Endothelial cell (in vitro differentiated cells): ENCODE measurements around the gene TM7SF2. TPM values are rescaled to one million over a fixed set of nuclear protein-coding genes. Genes with fewer than 3 reads are reported as not detected.
"Not testable (repeated sequence)": the region's sequence is repeated elsewhere in the genome, so short reads cannot be mapped to it uniquely, and the experiment has no call there.

Experiments used
- DNase-seq: peaks from one replicate; pipeline ENCODE4 v3.0.0; 2021; ENCODE audit warnings: low spot score
- H3K27ac Mint-ChIP-seq: one replicate; pipeline ENCODE4 v1.8.0; 2021; ENCODE audit warnings: mixed read lengths, inconsistent platforms; ENCODE audit not compliant: unreplicated experiment
- H3K27me3 Mint-ChIP-seq: one replicate; pipeline ENCODE4 v1.8.0; 2021; ENCODE audit warnings: mild to moderate bottlenecking, moderate library complexity, mixed read lengths, inconsistent platforms; ENCODE audit not compliant: unreplicated experiment
- H3K36me3 Mint-ChIP-seq: one replicate; pipeline ENCODE4 v1.8.0; 2021; ENCODE audit warnings: mild to moderate bottlenecking, low read depth, mixed read lengths, inconsistent platforms; ENCODE audit not compliant: unreplicated experiment
- H3K4me1 Mint-ChIP-seq: one replicate; pipeline ENCODE4 v1.8.0; 2021; ENCODE audit warnings: mild to moderate bottlenecking, mixed read lengths, inconsistent platforms; ENCODE audit not compliant: unreplicated experiment
- H3K4me3 Mint-ChIP-seq: one replicate; pipeline ENCODE4 v1.8.0; 2021; ENCODE audit warnings: mild to moderate bottlenecking, mixed read lengths, inconsistent platforms; ENCODE audit not compliant: unreplicated experiment
- H3K9me3 Mint-ChIP-seq: one replicate; pipeline ENCODE4 v1.8.0; 2021; ENCODE audit warnings: mixed read lengths, inconsistent platforms; ENCODE audit not compliant: unreplicated experiment
- total RNA-seq: library from RNA; stranded (reverse); fragmentation: NEBNext Ultra II Directional; extraction: Animal tissue kit (Norgen Biotek cat#: 25700); gene quantifications from one replicate; pipeline ENCODE4 v1.2.1, GENCODE V29; 2021; ENCODE audit not compliant: unreplicated experiment
- TF ChIP-seq, protein P1 (sequence below): fragments of 200-600 bp; sonication (generic); IDR thresholded peaks from one replicate; pipeline ENCODE4 v1.5.0; 2021; ENCODE audit warnings: antibody characterized with exemption; ENCODE audit not compliant: unreplicated experiment

The TM7SF2 gene
- total RNA-seq, 1 donor from 2014 or later, result 35.6 TPM

DNA sequence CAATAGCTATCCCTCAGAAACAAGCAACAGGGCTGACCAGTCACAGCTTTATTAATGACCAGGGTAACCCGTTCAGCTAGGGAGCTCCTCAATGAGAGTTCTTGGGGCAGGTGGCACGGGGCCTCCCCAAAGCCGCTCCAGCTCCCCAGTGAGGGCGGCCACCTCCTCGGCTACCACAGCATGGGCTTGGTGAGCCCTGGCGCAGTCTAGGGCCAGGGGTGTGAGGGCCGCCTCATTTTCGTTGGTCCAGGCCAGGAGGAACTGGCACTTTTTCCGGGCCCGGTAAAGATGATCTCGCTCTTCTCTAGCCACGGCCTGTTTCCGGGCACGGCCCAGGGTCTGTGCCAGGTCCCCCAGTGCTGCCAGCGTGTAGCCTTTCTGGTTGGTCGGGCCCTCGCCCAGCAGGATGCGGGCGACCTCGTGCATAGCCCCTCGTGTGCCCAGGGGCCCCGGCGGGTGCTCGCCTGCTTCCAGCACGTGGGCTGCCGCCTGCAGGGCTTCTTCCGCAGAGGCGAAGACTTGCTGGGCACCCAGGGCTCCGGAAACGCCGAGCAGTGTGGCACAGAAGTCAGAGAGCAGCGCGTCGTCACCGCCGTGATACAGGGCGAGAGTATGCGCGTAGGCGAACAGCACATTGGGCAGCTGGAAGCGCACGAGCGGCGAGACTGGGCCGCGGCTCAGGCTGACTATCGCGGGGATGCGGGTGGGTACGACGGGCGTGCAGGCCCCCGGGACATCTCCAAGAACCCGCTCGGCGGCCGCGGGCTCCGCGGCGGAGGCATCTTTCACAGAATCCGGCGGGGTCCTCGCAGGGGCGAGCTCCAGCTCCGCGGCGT is 4.9 kb downstream of the TM7SF2 start:
- Mint-ChIP-seq H3K27me3 (peaks cover 28% of the 10 kb centered on the region), H3K36me3 (peaks cover 32% of the 10 kb centered on the region), H3K27ac (no peak overlapping the region), H3K9me3 (no peaks in the 10 kb centered on the region), H3K4me3 (peak overlapping the region; percentile 88), H3K4me1 (peaks cover 20% of the 10 kb centered on the region)
- DNase-seq, result peak; percentile 34
- TF ChIP-seq, protein P1, sequence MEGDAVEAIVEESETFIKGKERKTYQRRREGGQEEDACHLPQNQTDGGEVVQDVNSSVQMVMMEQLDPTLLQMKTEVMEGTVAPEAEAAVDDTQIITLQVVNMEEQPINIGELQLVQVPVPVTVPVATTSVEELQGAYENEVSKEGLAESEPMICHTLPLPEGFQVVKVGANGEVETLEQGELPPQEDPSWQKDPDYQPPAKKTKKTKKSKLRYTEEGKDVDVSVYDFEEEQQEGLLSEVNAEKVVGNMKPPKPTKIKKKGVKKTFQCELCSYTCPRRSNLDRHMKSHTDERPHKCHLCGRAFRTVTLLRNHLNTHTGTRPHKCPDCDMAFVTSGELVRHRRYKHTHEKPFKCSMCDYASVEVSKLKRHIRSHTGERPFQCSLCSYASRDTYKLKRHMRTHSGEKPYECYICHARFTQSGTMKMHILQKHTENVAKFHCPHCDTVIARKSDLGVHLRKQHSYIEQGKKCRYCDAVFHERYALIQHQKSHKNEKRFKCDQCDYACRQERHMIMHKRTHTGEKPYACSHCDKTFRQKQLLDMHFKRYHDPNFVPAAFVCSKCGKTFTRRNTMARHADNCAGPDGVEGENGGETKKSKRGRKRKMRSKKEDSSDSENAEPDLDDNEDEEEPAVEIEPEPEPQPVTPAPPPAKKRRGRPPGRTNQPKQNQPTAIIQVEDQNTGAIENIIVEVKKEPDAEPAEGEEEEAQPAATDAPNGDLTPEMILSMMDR, result no peak

DNA sequence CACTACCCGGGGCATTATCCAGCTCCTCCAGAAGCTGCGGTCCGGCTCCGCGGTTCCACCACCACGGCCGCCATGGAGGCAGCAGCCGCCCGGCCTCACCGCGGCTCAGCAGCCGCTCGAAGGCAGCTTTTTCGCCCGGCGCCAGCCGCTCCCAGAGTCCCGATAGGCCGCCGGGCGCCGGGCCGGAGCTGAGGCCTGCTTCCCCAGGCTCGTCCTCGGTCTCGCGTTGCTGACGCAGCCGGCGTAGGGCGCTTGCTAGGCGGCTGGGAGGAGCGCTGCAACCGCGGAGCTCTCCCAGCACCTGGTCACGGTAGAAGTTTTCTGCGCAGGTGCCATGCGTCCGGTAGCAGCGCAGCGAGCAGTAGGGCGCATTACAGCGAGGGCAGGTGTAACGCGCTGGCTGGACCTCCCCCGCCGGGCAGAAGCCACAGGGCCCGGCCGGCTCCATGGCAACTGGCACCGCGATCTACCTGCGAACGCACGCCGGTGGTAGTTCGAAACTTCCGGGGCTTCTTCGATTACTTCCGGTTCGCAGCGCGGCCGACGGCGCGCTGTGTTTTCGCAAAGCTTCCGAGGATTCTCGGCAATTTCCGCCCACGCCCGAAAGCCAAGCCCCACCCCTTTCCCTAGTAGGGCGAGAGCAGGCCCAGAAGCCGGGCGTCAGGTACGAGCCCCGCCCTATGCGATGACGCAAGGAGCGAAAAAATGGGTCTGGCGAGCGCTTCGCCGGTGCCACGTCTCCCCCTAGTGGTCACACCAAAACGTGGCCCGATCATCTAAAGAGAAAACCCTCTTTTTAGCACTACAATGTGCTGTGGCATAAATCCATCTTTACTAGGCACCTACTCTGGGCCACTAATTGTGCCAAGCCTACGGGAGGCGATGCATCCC is 5.8 kb downstream of the TM7SF2 start, which contains the start of gene ZNHIT2:
Gene ZNHIT2, minus strand, starts transcription at position 496 of the 891 bp plus-strand sequence. Its CDS starts 48 bp downstream, at position 448.
- H3K27ac Mint-ChIP-seq, result peak within 1 kb of the TSS; percentile 77
- TF ChIP-seq, protein P1, result peak; percentile 95

DNA sequence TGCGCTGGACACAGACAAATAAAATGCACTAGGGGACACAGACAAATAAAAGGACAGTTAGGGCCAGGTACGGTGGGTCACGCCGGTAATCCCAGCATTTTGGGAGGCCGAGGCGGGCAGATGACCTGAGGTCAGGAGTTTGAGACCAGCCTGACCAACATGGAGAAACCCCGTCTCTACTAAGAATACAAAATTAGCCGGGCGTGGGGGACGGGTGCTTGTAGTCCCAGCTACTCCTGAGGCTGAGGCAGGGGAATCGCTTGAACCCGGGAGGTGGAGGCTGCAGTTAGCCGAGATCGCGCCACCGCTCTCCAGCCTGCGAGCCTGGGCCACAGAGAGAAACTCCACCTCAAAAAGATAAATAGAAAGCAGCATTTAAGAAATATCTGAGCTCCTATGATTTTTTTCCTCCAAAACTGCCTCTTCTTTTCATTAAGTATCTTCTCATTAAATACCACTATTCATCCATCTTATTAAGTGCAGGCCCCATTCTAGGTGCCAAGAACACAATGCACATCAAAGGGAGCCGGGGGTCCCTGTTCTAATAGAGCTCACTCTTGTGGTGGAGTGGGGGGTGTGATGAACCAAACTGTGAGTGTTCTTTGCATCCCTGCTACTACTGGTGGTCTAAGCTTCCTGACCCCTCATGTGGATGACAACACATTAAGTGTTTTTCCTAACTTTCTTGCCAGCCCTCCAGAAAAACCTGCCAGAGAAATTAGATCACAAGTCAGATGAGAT is 6.6 kb downstream of the TM7SF2 start:
- peaks cover 27% of the 10 kb centered on the region for H3K4me1 Mint-ChIP-seq
- TF ChIP-seq, protein P1, result peak; percentile 52
- peaks cover 29% of the 10 kb centered on the region for H3K27me3 Mint-ChIP-seq
- DNase-seq, result no peak
- H3K9me3 Mint-ChIP-seq, result no peaks in the 10 kb centered on the region
- H3K27ac Mint-ChIP-seq, result peak overlapping the region; percentile 77
- H3K4me3 Mint-ChIP-seq, result peak overlapping the region; percentile 87
- peaks cover 34% of the 10 kb centered on the region for H3K36me3 Mint-ChIP-seq

More for the DNA sequence above, 5.8 kb downstream of the TM7SF2 start, which contains the start of gene ZNHIT2:
- no peaks in the 10 kb centered on the region for H3K9me3 Mint-ChIP-seq
- H3K27me3 Mint-ChIP-seq, result peaks cover 32% of the 10 kb centered on the region
- peak; percentile 98 for DNase-seq
- H3K4me1 Mint-ChIP-seq, result peaks cover 28% of the 10 kb centered on the region
- H3K36me3 Mint-ChIP-seq, result peaks cover 35% of the 10 kb centered on the region
- peak within 1 kb of the TSS; percentile 88 for H3K4me3 Mint-ChIP-seq

DNA sequence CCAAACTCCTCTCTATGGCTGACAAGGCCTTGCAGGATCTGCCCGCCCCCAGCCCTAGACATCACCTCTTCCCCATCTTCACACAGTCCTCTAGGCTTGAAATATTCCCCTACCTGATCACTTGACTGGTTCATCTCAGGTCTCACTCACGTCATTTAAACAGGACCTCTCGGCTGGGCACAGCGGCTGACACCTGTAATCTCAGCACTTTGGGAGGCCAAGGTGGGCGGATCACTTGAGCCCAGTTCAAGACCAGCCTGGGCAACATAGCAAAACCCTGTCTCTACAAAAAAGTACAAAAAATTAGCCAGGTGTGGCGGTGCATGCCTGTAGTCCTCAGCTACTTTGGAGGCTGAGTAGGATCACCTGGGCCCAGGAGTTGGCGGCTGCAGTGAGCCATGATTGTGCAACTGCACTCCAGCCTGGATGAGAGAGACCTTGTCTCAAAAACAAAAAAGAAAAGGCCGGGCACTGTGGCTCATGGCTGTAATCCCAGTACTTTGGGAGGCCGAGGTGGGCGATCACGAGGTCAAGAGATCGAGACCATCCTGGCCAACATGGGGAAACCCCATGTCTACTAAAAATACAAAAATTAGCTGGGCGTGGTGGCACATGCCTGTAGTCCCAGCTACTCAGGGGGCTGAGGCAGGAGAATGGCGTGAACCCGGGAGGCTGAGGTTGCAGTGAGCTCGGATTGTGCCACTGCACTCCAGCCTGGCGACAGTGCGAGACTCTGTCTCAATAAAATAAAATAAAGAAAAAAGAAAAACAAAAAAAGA is 7.4 kb downstream of the TM7SF2 start:
- H3K9me3 Mint-ChIP-seq, DNase-seq: not testable (repeated sequence)
- Mint-ChIP-seq H3K36me3 (peaks cover 26% of the 10 kb centered on the region), H3K4me1 (peaks cover 23% of the 10 kb centered on the region), H3K27ac (peak overlapping the region; percentile 83), H3K4me3 (peak overlapping the region; percentile 87), H3K27me3 (peaks cover 22% of the 10 kb centered on the region)
